ENCODE data around the gene TRIM8.

Gene TRIM8

DNA sequence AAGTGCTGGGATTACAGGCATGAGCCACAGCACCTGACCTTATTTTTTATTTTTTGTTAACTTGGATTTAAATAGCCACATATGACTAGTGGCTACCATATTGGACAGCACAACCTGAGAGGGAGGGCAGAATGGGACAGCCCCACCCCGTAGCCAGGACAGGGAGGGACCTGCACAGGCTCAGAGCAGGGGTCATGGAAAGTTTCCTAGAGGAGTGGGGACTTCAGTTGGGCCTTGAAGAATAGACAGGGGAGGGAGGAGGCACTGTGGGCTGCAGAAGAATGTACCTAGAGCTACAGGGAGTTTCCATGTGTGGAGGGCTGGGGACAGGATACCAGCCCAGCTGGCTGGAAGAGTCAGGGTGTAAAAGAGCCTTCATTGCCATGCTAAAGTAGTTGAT lies 8.8 kb downstream of the TRIM8 start:
- peaks cover 8% of the 10 kb centered on the region for H3K4me1 ChIP-seq
- no peak for DNase-seq
- no peaks in the 10 kb centered on the region for H3K9me3 ChIP-seq
- peaks cover 45% of the 10 kb centered on the region for H3K36me3 ChIP-seq
- no peak overlapping the region for H3K4me3 ChIP-seq (ENCODE audit: low read depth, low read length)
- TF ChIP-seq CTCF (IDR thresholded peaks at IDR 0.05; ENCODE audit: low read depth, low read length): no peak
- H3K27me3 ChIP-seq: no peaks in the 10 kb centered on the region

GRCh38 chr10:102654566-102654965 lies 10.3 kb downstream of the TRIM8 start:
- no peak for TF ChIP-seq CTCF (IDR thresholded peaks at IDR 0.05; ENCODE audit: low read depth, low read length)
- DNase-seq: no peak
- H3K36me3 ChIP-seq: peaks cover 51% of the 10 kb centered on the region
- no peak overlapping the region for H3K4me3 ChIP-seq (ENCODE audit: low read depth, low read length)
- peaks cover 7% of the 10 kb centered on the region for H3K4me1 ChIP-seq
- H3K27me3 ChIP-seq: no peaks in the 10 kb centered on the region
- no peaks in the 10 kb centered on the region for H3K9me3 ChIP-seq

GRCh38 chr10:102654969-102655368 lies 10.7 kb downstream of the TRIM8 start:
- Histone ChIP-seq H3K27me3 (no peaks in the 10 kb centered on the region), H3K4me3 (ENCODE audit: low read depth, low read length) (no peak overlapping the region), H3K36me3 (peaks cover 51% of the 10 kb centered on the region), H3K4me1 (0 out of 2 replicates have a peak, but pooled peaks cover 6% of the 10 kb centered on the region), H3K9me3 (no peaks in the 10 kb centered on the region)
- no peak for DNase-seq
- no peak for TF ChIP-seq CTCF (IDR thresholded peaks at IDR 0.05; ENCODE audit: low read depth, low read length)

GRCh38 chr10:102656026-102656425 lies 11.7 kb downstream of the TRIM8 start:
- Histone ChIP-seq H3K9me3 (no peaks in the 10 kb centered on the region), H3K4me3 (ENCODE audit: low read depth, low read length) (no peak overlapping the region), H3K4me1 (peaks cover 6% of the 10 kb centered on the region), H3K27me3 (no peaks in the 10 kb centered on the region), H3K36me3 (peaks cover 51% of the 10 kb centered on the region)
- TF ChIP-seq CTCF (IDR thresholded peaks at IDR 0.05; ENCODE audit: low read depth, low read length): no peak
- DNase-seq: no peak

DNA sequence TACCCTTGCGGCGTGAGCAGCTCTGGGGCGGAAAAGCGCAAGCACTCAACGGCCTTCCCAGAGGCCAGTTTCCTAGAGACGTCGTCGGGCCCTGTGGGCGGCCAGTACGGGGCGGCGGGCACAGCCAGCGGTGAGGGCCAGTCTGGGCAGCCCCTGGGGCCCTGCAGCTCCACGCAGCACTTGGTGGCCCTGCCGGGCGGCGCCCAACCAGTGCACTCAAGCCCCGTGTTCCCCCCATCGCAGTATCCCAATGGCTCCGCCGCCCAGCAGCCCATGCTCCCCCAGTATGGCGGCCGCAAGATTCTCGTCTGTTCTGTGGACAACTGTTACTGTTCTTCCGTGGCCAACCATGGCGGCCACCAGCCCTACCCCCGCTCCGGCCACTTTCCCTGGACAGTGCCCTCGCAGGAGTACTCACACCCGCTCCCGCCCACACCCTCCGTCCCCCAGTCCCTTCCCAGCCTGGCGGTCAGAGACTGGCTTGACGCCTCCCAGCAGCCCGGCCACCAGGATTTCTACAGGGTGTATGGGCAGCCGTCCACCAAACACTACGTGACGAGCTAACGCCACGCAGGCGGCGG lies 12.6 kb downstream of the TRIM8 start:
- H3K27me3 ChIP-seq: no peaks in the 10 kb centered on the region
- no peaks in the 10 kb centered on the region for H3K9me3 ChIP-seq
- no peak for TF ChIP-seq CTCF (IDR thresholded peaks at IDR 0.05; ENCODE audit: low read depth, low read length)
- H3K4me3 ChIP-seq (ENCODE audit: low read depth, low read length): no peak overlapping the region
- peaks cover 10% of the 10 kb centered on the region for H3K4me1 ChIP-seq
- no peak for DNase-seq
- H3K36me3 ChIP-seq: peaks cover 48% of the 10 kb centered on the region

GRCh38 chr10:102657451-102657850 lies 13.2 kb downstream of the TRIM8 start:
- DNase-seq: no peak
- H3K4me1 ChIP-seq: peaks cover 10% of the 10 kb centered on the region
- H3K27me3 ChIP-seq: no peaks in the 10 kb centered on the region
- no peak for TF ChIP-seq CTCF (IDR thresholded peaks at IDR 0.05; ENCODE audit: low read depth, low read length)
- H3K4me3 ChIP-seq (ENCODE audit: low read depth, low read length): no peak overlapping the region
- H3K36me3 ChIP-seq: peaks cover 48% of the 10 kb centered on the region
- no peaks in the 10 kb centered on the region for H3K9me3 ChIP-seq

All from BE2C (cell line).